Stomach (tissue), 9 donors: ENCODE measurements around the gene CDKN2B. TPM values are rescaled to one million over a fixed set of nuclear protein-coding genes. Genes with fewer than 3 reads are reported as not detected.

Experiments used
- DNase-seq, 2 donors: peaks; one replicate each; pipeline versions ENCODE4 v3.0.0 to v3.0.0-alpha.2; 2013 to 2019
- H3K27ac ChIP-seq, 5 donors: fragments of 200-600 bp in 4 of 5; sonication (generic) in 4 of 5; one replicate each; pipeline ENCODE4 v1.5.1; 2013 to 2019; ENCODE audit warnings: mild to moderate bottlenecking in 1 of 5, moderate library complexity in 1 of 5
- H3K27me3 ChIP-seq, 3 donors: fragments of 200-600 bp; sonication (generic); one replicate each; pipeline ENCODE4 v1.5.1; 2017 to 2019; ENCODE audit warnings: mixed run types in 1 of 3
- H3K36me3 ChIP-seq, 4 donors: fragments of 200-600 bp; sonication (generic); 1 replicate in 3 of 4; 2 replicates in 1 of 4; pipeline ENCODE4 v1.5.1; 2016 to 2019
- H3K4me1 ChIP-seq, 4 donors: fragments of 200-600 bp; sonication (generic); one replicate each; pipeline ENCODE4 v1.5.1; 2016 to 2019
- H3K4me3 ChIP-seq, 4 donors: fragments of 200-600 bp; sonication (generic) in 3 of 4; one replicate each; pipeline ENCODE4 v1.5.1; 2016 to 2019; ENCODE audit warnings: mild to moderate bottlenecking in 1 of 4
- H3K9me3 ChIP-seq, 4 donors: fragments of 200-600 bp; sonication (generic); one replicate each; pipeline ENCODE4 v1.5.1; 2016 to 2019
- EP300 ChIP-seq: sonication (generic); formaldehyde crosslinking; IDR thresholded peaks from one replicate; pipeline ENCODE4 v1.6.1; 2017; ENCODE audit warnings: antibody characterized with exemption
- POLR2A ChIP-seq, 4 donors: fragments of 450-650 bp; IDR thresholded peaks; one replicate each; pipeline ENCODE4 v1.6.1; 2016; ENCODE audit warnings: antibody characterized with exemption in 4 of 4, control low read depth in 2 of 4, mild to moderate bottlenecking in 1 of 4, moderate library complexity in 1 of 4
- POLR2AphosphoS5 ChIP-seq, 3 donors: sonication (generic); formaldehyde crosslinking; IDR thresholded peaks; one replicate each; pipeline ENCODE4 v1.6.1; 2016; ENCODE audit warnings: antibody characterized with exemption in 3 of 3
- WGBS, 5 donors: extraction: QIAGEN DNeasy Blood & Tissue Kit in 3 of 5; methylation state at CpG; one replicate each; pipeline versions ENCODE4 v1.1.5 to v1.1.7; 2013 to 2018; 5-methylcytosine and 5-hydroxymethylcytosine counted together
- intact Hi-C: fragments of 100-400 bp; cut with DNase I; formaldehyde crosslinking; loops from one replicate; pipeline ENCODE4 v1.15.1; 2023; ENCODE audit warnings: low total_unique reads
- polyA plus RNA-seq, 3 donors: library from polyadenylated mRNA; stranded (reverse); fragments of 200-250 nt; gene quantifications; one replicate each; pipeline ENCODE4 v1.2.3, GENCODE V29; 2013
- total RNA-seq, 5 donors: library from RNA; depleted of rRNA; stranded (reverse); fragments of >200 nt; gene quantifications; one replicate each; pipeline versions ENCODE4 v1.1.0 to v1.2.3, GENCODE V29; 2014 to 2016
- TF ChIP-seq, protein P1 (sequence below), 7 experiments: fragments of 450-650 bp in 4 of 7; fragments of 200-600 bp in 3 of 7; sonication (generic) in 3 of 7; IDR thresholded peaks; one replicate each; pipeline ENCODE4 v1.5.1; 2016 to 2019; ENCODE audit warnings: antibody characterized with exemption in 7 of 7, control low read depth in 2 of 7, mild to moderate bottlenecking in 1 of 7
- donor health status: healthy with polysubstance abuse.
- donor health status: Bipolar disorder and iron deficiency.
- donor health status: healthy.

Gene CDKN2B
- total and polyA plus RNA-seq, 8 donors = 0.58 to 152 (median 4.7) TPM; not detected in 1

DNA sequence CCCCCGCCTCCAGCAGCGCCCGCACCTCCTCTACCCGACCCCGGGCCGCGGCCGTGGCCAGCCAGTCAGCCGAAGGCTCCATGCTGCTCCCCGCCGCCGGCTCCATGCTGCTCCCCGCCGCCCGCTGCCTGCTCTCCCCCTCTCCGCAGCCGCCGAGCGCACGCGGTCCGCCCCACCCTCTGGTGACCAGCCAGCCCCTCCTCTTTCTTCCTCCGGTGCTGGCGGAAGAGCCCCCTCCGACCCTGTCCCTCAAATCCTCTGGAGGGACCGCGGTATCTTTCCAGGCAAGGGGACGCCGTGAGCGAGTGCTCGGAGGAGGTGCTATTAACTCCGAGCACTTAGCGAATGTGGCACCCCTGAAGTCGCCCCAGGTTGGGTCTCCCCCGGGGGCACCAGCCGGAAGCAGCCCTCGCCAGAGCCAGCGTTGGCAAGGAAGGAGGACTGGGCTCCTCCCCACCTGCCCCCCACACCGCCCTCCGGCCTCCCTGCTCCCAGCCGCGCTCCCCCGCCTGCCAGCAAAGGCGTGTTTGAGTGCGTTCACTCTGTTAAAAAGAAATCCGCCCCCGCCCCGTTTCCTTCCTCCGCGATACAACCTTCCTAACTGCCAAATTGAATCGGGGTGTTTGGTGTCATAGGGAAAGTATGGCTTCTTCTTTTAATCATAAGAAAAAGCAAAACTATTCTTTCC lies 34.2 kb downstream of the CDKN2B start:
- Histone ChIP-seq H3K36me3 (no peaks in the 10 kb centered on the region), H3K27me3 (peaks cover 56 to 100% (median 91%) of the 10 kb centered on the region in 3 donors), H3K4me1 (peaks cover 14 to 33% (median 22%) of the 10 kb centered on the region in 4 donors), H3K4me3 (peak overlapping the region; percentile 41 to 50 (median 41)), H3K9me3 (peaks cover 0 to 11% (median 2%) of the 10 kb centered on the region in 4 donors), H3K27ac (no peak overlapping the region)
- peak; percentile 61 to 71 for DNase-seq
- WGBS, 5 donors = 1% methylated on average over 32 to 51 of the region's 51 CpGs
- TF ChIP-seq EP300 = no peak
- no peak for TF ChIP-seq POLR2A (IDR thresholded peaks at IDR 0.05)
- TF ChIP-seq, protein P1, sequence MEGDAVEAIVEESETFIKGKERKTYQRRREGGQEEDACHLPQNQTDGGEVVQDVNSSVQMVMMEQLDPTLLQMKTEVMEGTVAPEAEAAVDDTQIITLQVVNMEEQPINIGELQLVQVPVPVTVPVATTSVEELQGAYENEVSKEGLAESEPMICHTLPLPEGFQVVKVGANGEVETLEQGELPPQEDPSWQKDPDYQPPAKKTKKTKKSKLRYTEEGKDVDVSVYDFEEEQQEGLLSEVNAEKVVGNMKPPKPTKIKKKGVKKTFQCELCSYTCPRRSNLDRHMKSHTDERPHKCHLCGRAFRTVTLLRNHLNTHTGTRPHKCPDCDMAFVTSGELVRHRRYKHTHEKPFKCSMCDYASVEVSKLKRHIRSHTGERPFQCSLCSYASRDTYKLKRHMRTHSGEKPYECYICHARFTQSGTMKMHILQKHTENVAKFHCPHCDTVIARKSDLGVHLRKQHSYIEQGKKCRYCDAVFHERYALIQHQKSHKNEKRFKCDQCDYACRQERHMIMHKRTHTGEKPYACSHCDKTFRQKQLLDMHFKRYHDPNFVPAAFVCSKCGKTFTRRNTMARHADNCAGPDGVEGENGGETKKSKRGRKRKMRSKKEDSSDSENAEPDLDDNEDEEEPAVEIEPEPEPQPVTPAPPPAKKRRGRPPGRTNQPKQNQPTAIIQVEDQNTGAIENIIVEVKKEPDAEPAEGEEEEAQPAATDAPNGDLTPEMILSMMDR (IDR thresholded peaks at IDR 0.05) = no peak
- TF ChIP-seq POLR2AphosphoS5 (IDR thresholded peaks at IDR 0.05) = no peak
- intact Hi-C loops = no loop called here

DNA sequence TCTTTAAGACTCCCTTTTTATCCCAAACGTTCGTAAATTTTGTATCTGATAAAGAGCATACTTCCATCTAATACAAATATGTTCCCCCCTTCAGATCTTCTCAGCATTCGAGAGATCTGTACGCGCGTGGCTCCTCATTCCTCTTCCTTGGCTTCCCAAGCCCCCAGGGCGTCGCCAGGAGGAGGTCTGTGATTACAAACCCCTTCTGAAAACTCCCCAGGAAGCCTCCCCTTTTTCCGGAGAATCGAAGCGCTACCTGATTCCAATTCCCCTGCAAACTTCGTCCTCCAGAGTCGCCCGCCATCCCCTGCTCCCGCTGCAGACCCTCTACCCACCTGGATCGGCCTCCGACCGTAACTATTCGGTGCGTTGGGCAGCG lies 34.8 kb downstream of the CDKN2B start:
- TF ChIP-seq EP300 = no peak
- no peak for TF ChIP-seq POLR2A (IDR thresholded peaks at IDR 0.05)
- TF ChIP-seq POLR2AphosphoS5 (IDR thresholded peaks at IDR 0.05) = no peak
- TF ChIP-seq, protein P1 (IDR thresholded peaks at IDR 0.05) = no peak
- intact Hi-C loops = no loop called here
- peaks cover 0 to 15% (median 4%) of the 10 kb centered on the region in 4 donors for H3K9me3 ChIP-seq
- peak overlapping the region; percentile 41 to 50 (median 41) for H3K4me3 ChIP-seq
- peaks cover 14 to 33% (median 22%) of the 10 kb centered on the region in 4 donors for H3K4me1 ChIP-seq
- no peak for DNase-seq
- WGBS, 5 donors = 4 to 9% (median 5%) methylated on average over 15 to 21 of the region's 21 CpGs
- no peak overlapping the region for H3K27ac ChIP-seq
- H3K36me3 ChIP-seq = no peaks in the 10 kb centered on the region
- H3K27me3 ChIP-seq = peaks cover 56 to 100% (median 91%) of the 10 kb centered on the region in 3 donors

DNA sequence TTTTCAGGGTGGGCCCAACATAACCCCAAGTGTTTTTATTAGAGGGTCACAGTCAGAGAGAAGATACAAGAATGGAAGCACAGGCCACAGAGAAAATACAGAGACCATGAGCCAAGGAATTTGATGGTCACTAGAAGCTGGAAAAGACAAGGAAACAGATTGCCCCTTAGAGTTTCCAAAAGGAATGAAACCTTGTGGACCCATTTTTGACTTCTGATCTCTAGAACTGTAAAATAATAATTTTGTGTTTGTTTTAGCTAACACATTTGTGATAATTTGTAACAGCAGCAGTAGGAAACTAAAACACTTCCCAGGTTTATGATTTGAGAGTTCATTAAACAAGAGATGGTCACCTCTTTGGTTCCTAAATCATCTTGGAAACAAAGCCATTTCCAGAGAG lies 36.7 kb downstream of the CDKN2B start:
- peaks cover 65 to 100% (median 97%) of the 10 kb centered on the region in 3 donors for H3K27me3 ChIP-seq
- no peak for TF ChIP-seq EP300
- no peaks in the 10 kb centered on the region for H3K36me3 ChIP-seq
- intact Hi-C loops = no loop called here
- peaks cover 0 to 33% (median 13%) of the 10 kb centered on the region in 4 donors for H3K9me3 ChIP-seq
- H3K27ac ChIP-seq = no peak overlapping the region
- H3K4me3 ChIP-seq = no peak overlapping the region
- no peak for DNase-seq
- peaks cover 14 to 47% (median 31%) of the 10 kb centered on the region in 4 donors for H3K4me1 ChIP-seq

DNA sequence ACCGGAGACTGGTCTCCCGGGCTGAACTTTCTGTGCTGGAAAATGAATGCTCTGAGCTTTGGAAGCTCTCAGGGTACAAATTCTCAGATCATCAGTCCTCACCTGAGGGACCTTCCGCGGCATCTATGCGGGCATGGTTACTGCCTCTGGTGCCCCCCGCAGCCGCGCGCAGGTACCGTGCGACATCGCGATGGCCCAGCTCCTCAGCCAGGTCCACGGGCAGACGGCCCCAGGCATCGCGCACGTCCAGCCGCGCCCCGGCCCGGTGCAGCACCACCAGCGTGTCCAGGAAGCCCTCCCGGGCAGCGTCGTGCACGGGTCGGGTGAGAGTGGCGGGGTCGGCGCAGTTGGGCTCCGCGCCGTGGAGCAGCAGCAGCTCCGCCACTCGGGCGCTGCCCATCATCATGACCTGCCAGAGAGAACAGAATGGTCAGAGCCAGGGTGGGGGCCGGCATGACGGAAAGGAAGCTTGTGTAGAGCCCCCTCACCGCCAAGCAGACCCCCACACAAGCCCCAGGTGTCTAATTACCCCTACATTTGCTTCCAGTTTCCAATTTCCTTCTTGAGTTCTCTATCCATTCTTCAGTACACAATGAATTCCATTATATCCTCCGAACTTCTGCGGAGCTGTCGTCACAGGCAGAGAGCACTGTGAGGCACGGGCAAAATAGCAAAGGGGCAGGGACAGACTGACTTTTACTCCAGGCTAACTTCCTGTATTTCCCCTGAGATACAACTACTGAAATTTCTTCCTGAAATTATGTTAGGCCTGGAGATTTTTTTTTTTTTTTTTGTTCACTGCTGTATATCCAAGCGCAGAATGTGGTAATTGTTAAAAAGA lies 38.1 kb downstream of the CDKN2B start:
- H3K36me3 ChIP-seq = no peaks in the 10 kb centered on the region
- peaks cover 0 to 36% (median 14%) of the 10 kb centered on the region in 4 donors for H3K9me3 ChIP-seq
- 9 to 11% (median 10%) methylated on average over 8 to 45 of the region's 45 CpGs for WGBS, 5 donors
- intact Hi-C loops = no loop called here
- TF ChIP-seq EP300 = no peak
- TF ChIP-seq POLR2AphosphoS5 (IDR thresholded peaks at IDR 0.05) = no peak
- TF ChIP-seq POLR2A (IDR thresholded peaks at IDR 0.05) = no peak
- TF ChIP-seq, protein P1 (IDR thresholded peaks at IDR 0.05) = no peak
- peak overlapping the region in 1 of 4 donors; percentile 0 for H3K4me3 ChIP-seq
- H3K27me3 ChIP-seq = peaks cover 65 to 100% (median 97%) of the 10 kb centered on the region in 3 donors
- H3K27ac ChIP-seq = no peak overlapping the region
- DNase-seq = peak in 1 of 2 donors; percentile 20
- peaks cover 14 to 50% (median 35%) of the 10 kb centered on the region in 4 donors for H3K4me1 ChIP-seq
